Natural killer cell treated with Interleukin-12 subunit alpha and Interleukin-12 subunit beta and Interleukin-15 and Interleukin-18, amount 100 ng/mL, for 72 hours (primary cell): ENCODE data around the gene MYRIP. TPM values are rescaled to one million over a fixed set of nuclear protein-coding genes. Genes with fewer than 3 reads are reported as not detected.

Experiments used
- ATAC-seq, 2 donors: fragments of 150-1000 bp; cut with Tn5 transposase in 1 of 2; sonication (Bioruptor Pico), chemical (Tn5 transposase) in 1 of 2; 2 replicates each; pipeline ENCODE4 v1.10.0; 2021
- DNase-seq: peaks from one replicate; pipeline ENCODE4 v3.0.0; 2022; ENCODE audit warnings: low spot score
- H3K27ac Mint-ChIP-seq, 2 donors: 1 replicate in 1 of 2; 2 replicates in 1 of 2; pipeline ENCODE4 v1.8.0; 2022; ENCODE audit warnings: mixed read lengths in 2 of 2, mild to moderate bottlenecking in 1 of 2, moderate library complexity in 1 of 2
- H3K27me3 Mint-ChIP-seq, 2 donors: 1 replicate in 1 of 2; 2 replicates in 1 of 2; pipeline ENCODE4 v1.8.0; 2022; ENCODE audit warnings: mixed read lengths in 2 of 2
- H3K36me3 Mint-ChIP-seq: one replicate; pipeline ENCODE4 v1.8.0; 2022; ENCODE audit warnings: mixed read lengths
- H3K4me1 Mint-ChIP-seq, 2 donors: 1 replicate in 1 of 2; 2 replicates in 1 of 2; pipeline ENCODE4 v1.8.0; 2022; ENCODE audit warnings: low read depth in 2 of 2, mixed read lengths in 2 of 2, mild to moderate bottlenecking in 1 of 2
- H3K4me3 Mint-ChIP-seq: one replicate; pipeline ENCODE4 v1.8.0; 2022; ENCODE audit warnings: mixed read lengths
- H3K9me3 Mint-ChIP-seq: 2 replicates; pipeline ENCODE4 v1.8.0; 2022; ENCODE audit warnings: mixed read lengths
- total RNA-seq, 2 donors: library from RNA; stranded (reverse); gene quantifications; one replicate each; pipeline ENCODE4 v1.2.3, GENCODE V29; 2022

Gene MYRIP
- total RNA-seq, 2 donors from 2014 or later = not detected

DNA sequence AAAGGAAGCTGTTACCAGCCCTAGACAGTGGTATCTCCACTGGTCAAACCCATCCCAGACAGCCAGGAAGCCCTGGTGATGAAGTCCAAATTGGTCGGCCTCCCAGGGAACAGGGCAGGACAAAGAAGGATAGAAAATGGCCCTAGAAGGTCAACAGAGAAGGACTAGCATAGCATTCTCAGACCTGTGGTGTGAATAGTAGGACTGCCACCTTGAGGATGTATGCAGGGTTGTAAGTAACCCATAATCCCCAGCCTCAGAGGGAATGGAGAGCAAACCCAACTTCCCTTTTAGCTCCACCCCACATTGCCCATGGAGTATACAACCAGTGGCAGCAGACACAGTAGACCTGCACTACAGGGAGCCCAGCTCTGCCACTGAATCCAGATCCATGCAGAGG lies 431.5 kb downstream of the MYRIP start:
- Mint-ChIP-seq H3K9me3 (no peaks in the 10 kb centered on the region), H3K27ac (no peak overlapping the region), H3K36me3 (no peaks in the 10 kb centered on the region), H3K27me3 (no peaks in the 10 kb centered on the region), H3K4me1 (peaks cover 12 to 16% of the 10 kb centered on the region in 2 donors), H3K4me3 (no peak overlapping the region)
- DNase-seq = no peak
- ATAC-seq = no peak

DNA sequence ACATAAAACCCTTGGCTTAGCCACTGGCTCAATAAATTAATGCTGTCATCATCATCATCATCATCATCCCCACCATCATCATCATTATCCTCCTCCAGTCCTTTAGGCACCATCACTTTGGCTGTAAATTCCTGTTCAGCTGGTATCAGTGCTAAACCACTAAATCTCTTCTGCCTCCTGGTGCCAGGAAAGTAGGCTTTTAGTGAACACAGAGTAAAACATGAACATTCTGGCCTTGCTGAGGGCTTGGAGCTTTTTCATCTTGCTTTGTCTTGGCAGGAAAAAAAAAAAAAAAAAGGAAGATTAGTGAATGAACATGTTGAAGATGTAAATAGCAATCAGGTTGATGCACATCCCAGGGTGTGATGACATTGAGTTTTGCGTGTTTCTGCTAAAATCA lies 432.8 kb downstream of the MYRIP start:
- Mint-ChIP-seq H3K4me1 (peaks cover 12 to 13% of the 10 kb centered on the region in 2 donors), H3K27me3 (no peaks in the 10 kb centered on the region), H3K4me3 (no peak overlapping the region), H3K9me3 (no peaks in the 10 kb centered on the region), H3K27ac (no peak overlapping the region), H3K36me3 (no peaks in the 10 kb centered on the region)
- DNase-seq (no peak), ATAC-seq (no peak)

DNA sequence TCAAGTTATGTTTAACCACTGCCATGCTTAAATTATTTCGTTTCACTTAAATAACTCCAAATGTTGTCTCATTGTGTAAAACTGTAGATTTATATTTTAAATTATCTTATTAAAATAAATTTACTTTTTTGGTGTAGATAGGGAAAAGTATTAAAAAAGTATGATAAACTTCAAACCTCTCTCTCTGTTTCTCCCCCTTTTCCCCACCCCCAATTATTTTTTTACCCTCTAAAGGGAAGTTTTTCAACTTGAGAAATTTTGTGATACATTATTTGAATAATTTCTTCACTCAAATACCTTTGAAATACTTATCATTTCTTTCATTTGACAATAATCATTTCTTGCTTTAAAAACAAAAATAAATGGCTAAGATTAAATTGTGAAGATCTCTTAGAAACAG lies 433.2 kb downstream of the MYRIP start:
- no peaks in the 10 kb centered on the region for H3K27me3 Mint-ChIP-seq
- no peak for ATAC-seq
- no peaks in the 10 kb centered on the region for H3K36me3 Mint-ChIP-seq
- no peak overlapping the region for H3K4me3 Mint-ChIP-seq
- DNase-seq = no peak
- no peaks in the 10 kb centered on the region for H3K9me3 Mint-ChIP-seq
- peaks cover 12 to 13% of the 10 kb centered on the region in 2 donors for H3K4me1 Mint-ChIP-seq
- H3K27ac Mint-ChIP-seq = no peak overlapping the region

DNA sequence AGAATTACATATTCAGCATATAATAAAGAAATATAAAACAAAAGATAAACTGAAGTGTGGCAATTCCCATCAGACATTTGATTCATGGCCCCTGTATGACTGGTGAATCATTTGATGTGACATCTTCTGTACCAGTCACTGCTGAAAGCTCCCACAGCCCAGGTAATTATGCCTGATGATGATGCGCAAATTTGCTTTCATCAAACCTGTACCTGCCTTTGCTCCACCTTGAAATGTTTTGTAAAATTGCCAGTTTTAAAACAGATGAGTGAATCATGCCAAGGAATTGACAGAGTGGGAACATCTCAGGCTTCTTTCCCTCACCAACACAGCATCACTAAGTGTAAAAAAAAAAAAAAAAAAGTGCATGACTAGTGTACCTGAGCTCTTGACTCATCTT lies 433.6 kb downstream of the MYRIP start:
- Mint-ChIP-seq H3K9me3 (no peaks in the 10 kb centered on the region), H3K36me3 (no peaks in the 10 kb centered on the region), H3K4me3 (no peak overlapping the region), H3K27me3 (no peaks in the 10 kb centered on the region), H3K27ac (no peak overlapping the region), H3K4me1 (peaks cover 12 to 13% of the 10 kb centered on the region in 2 donors)
- no peak for DNase-seq
- no peak for ATAC-seq

DNA sequence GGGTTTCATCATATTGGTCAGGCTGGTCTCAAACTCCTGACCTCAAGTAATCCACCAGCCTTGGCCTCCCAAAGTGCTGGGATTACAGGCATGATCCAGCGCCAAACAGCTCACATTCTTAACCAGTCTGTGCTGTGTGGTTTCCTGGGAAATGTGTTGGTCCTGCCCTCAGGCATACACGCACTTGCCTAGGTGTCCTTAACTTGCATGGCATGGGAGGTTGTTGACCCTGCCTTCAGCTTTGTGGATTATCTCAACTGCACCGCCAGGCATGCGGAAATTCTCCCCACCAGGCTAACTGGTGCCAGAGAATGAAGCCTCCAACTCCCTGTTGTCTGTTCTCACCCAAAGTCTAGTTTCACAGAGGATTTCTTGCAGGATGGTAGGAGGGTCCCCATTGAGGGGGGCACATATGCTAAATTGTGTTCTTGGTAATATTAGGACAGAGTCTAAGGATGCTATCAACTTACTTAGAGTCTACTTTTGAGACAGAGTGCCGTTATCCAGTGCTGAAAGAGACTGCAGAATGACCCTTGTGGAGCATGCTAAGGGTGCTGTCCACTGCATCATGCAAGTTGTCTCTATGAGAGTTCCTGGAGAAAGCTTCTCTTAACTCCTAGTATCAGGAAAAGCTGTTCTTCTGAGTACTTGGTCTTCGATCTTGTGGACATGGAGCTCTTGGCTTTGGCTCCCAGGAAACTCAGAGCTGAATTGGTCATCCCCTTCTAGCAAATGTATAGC lies 438.5 kb downstream of the MYRIP start:
- Mint-ChIP-seq H3K27me3 (no peaks in the 10 kb centered on the region), H3K36me3 (no peaks in the 10 kb centered on the region), H3K4me3 (no peak overlapping the region), H3K9me3 (no peaks in the 10 kb centered on the region), H3K4me1 (peaks cover 9 to 12% of the 10 kb centered on the region in 2 donors), H3K27ac (no peak overlapping the region)
- DNase-seq (no peak), ATAC-seq (no peak)

DNA sequence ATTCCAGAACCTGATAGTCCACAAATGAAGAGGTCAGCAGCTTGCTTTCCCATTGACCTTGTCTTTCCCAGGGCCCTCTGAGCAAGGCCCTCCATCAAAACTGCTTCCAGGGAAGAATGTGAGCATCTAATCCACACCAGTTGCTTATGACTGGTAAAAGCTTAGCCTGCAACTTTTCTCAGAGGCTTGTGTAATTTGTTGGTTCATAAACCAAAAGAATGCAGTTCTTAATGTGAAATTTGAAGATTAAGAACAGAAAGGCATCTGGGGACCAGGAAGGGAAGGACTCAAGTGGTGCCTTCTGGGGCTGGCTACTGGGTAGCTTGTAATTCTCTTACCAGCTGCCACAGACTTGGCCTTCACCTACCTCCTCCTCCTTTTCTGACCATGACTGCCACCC lies 439.2 kb downstream of the MYRIP start:
- H3K36me3 Mint-ChIP-seq = no peaks in the 10 kb centered on the region
- no peaks in the 10 kb centered on the region for H3K27me3 Mint-ChIP-seq
- DNase-seq = no peak
- no peaks in the 10 kb centered on the region for H3K9me3 Mint-ChIP-seq
- H3K27ac Mint-ChIP-seq = no peak overlapping the region
- no peak overlapping the region for H3K4me3 Mint-ChIP-seq
- H3K4me1 Mint-ChIP-seq = peaks cover 9 to 12% of the 10 kb centered on the region in 2 donors
- no peak for ATAC-seq

DNA sequence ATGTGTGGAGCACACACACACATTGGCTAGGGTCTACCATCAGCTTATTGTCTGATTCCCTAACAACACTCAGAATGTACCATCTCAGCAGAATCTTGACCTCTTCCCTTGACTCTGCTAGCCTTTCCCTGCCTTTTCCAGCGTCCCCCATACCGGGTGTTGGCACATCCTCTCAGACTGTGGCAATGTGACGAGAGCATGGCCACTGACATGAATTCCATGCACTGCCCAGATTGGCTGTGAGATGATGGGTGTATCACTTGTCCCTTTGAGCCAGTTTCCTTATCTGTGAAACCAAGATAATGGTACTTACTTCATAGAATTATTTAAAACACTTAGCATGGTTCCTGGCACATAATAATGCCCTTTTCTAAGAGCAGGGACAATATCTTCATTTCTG lies 439.8 kb downstream of the MYRIP start:
- no peak overlapping the region for H3K4me3 Mint-ChIP-seq
- H3K9me3 Mint-ChIP-seq = no peaks in the 10 kb centered on the region
- ATAC-seq = no peak
- H3K27me3 Mint-ChIP-seq = no peaks in the 10 kb centered on the region
- no peak for DNase-seq
- H3K27ac Mint-ChIP-seq = no peak overlapping the region
- H3K4me1 Mint-ChIP-seq = peaks cover 5 to 7% of the 10 kb centered on the region in 2 donors
- H3K36me3 Mint-ChIP-seq = no peaks in the 10 kb centered on the region

DNA sequence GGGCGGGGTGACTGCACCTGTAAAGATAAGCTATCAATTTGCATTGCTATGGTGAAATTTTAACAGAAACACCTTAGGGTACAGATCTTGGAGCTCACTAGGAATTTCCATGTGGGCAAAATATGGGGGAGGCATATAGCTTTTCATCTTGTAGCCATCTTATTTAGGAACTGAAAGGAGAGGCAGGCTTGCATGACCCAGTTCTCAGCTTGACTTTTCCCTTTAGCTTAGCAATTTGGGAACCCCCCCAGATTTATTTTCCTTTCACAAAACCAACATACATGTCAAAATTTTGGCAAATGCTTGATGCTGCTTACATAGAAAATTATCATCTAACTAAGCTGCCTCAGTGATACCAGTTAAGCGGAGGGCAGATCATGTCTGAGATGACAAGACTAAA lies 445.1 kb downstream of the MYRIP start:
- no peak for ATAC-seq
- Mint-ChIP-seq H3K27me3 (peaks cover 0 to 6% of the 10 kb centered on the region in 2 donors), H3K36me3 (no peaks in the 10 kb centered on the region), H3K4me3 (no peak overlapping the region), H3K4me1 (no peaks in the 10 kb centered on the region), H3K9me3 (no peaks in the 10 kb centered on the region), H3K27ac (no peak overlapping the region)
- DNase-seq = no peak

DNA sequence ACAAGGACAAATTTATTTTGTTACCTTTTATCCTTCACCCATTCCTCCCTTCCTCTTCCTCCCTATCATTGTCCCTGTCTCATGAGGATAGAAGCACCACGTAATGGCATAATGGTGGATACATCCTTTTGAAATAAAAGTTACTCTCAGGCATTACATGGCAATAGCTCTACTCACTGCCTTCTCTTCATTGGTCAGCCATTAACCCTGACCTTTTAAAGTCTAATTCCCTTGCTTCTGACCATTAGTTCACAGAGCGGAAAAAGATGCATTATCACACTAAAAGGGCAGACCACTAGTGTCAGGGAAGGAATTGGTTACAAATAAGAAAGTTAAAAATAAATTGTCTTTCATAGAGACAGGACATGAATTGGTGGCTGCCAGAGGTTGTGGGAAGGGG lies 445.5 kb downstream of the MYRIP start:
- H3K9me3 Mint-ChIP-seq = no peaks in the 10 kb centered on the region
- H3K36me3 Mint-ChIP-seq = no peaks in the 10 kb centered on the region
- ATAC-seq = no peak
- H3K4me1 Mint-ChIP-seq = no peaks in the 10 kb centered on the region
- H3K27ac Mint-ChIP-seq = no peak overlapping the region
- peaks cover 0 to 6% of the 10 kb centered on the region in 2 donors for H3K27me3 Mint-ChIP-seq
- no peak overlapping the region for H3K4me3 Mint-ChIP-seq
- DNase-seq = no peak

DNA sequence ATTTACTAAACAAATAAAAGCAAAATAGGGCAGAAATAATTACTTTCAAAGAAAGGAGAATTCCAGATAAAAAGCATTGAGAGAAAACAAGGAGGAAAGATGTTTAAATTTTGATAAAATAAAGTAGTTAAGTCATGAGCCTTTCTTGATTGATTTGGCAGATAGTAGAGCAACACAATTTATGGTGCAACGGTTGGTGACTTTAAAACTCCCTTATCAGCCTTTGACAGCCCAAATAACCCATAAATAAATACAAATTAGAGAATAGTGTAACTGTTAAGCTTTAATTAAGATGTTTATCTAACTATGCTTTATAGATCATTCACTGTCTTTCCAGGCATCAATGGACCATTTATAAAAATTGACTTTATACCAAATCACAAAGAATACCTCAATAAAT lies 446.1 kb downstream of the MYRIP start:
- H3K9me3 Mint-ChIP-seq = no peaks in the 10 kb centered on the region
- H3K4me1 Mint-ChIP-seq = no peaks in the 10 kb centered on the region
- H3K36me3 Mint-ChIP-seq = no peaks in the 10 kb centered on the region
- ATAC-seq (no peak), DNase-seq (no peak)
- H3K27me3 Mint-ChIP-seq = peaks cover 0 to 6% of the 10 kb centered on the region in 2 donors
- no peak overlapping the region for H3K4me3 Mint-ChIP-seq
- H3K27ac Mint-ChIP-seq = no peak overlapping the region

DNA sequence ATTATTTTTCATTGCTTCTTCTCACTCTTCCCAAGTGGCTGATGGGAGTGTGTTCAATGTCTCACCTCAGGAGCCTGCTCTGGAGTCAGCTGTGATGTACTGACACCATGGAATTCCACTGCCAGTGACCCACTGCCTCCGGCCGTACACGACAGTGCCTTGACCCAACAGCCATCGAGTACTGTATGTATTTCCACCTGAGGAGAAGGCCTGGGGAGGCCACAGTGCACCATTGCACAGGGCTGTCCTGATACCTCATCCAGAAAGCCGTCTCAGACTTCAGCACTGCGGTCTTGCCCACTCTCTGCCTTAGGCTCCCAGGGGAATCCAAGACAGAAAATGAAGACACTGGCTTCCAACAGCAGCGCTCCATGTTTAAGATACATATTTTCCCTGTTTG lies 448.7 kb downstream of the MYRIP start:
- Mint-ChIP-seq H3K27me3 (peaks cover 0 to 6% of the 10 kb centered on the region in 2 donors), H3K4me1 (no peaks in the 10 kb centered on the region), H3K4me3 (no peak overlapping the region), H3K36me3 (no peaks in the 10 kb centered on the region), H3K27ac (no peak overlapping the region), H3K9me3 (no peaks in the 10 kb centered on the region)
- DNase-seq (no peak), ATAC-seq (no peak)

DNA sequence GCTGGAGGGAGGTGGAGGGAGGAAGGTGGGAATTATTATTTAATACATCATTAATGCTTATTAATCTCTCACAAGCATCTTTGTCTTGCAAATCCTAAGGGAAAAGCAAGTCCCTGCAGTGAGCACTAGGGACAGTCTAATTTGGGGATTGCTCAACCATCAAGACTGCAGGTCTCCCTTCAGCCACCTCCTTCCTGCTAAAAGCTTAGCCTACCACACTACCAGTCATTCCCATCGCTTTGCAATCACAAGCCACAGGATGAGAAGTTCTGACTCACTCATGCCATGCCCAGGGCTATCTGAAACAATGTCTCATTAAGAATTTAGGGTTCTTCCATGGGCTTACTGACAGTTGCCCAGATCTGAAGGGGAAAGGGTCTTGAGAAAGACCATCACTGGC lies 449.1 kb downstream of the MYRIP start:
- Mint-ChIP-seq H3K4me1 (no peaks in the 10 kb centered on the region), H3K4me3 (no peak overlapping the region), H3K27ac (no peak overlapping the region), H3K9me3 (no peaks in the 10 kb centered on the region), H3K36me3 (no peaks in the 10 kb centered on the region), H3K27me3 (peaks cover 0 to 6% of the 10 kb centered on the region in 2 donors)
- no peak for DNase-seq
- no peak for ATAC-seq

DNA sequence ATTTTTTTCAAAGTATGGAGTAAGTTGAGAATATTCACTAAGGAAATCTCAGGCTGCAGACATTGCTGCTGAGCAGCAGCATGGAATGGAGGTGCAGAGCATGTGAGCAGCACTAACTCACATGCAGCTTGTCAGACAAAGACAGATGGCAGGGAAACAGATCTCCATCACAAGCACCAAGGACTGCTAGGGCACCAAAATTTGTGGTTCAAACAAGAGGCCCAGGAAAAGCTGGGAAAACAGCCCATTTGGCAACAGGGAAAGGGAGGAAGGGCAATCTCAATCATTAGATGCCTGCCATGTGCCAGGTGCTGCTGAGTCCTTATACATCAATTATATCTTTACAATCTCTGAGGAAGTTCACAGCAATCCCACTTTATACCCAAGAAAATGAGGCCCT lies 452.9 kb downstream of the MYRIP start:
- ATAC-seq = no peak
- no peak for DNase-seq
- no peaks in the 10 kb centered on the region for H3K9me3 Mint-ChIP-seq
- H3K27ac Mint-ChIP-seq = no peak overlapping the region
- no peak overlapping the region for H3K4me3 Mint-ChIP-seq
- no peaks in the 10 kb centered on the region for H3K36me3 Mint-ChIP-seq
- no peaks in the 10 kb centered on the region for H3K27me3 Mint-ChIP-seq
- H3K4me1 Mint-ChIP-seq = no peaks in the 10 kb centered on the region

DNA sequence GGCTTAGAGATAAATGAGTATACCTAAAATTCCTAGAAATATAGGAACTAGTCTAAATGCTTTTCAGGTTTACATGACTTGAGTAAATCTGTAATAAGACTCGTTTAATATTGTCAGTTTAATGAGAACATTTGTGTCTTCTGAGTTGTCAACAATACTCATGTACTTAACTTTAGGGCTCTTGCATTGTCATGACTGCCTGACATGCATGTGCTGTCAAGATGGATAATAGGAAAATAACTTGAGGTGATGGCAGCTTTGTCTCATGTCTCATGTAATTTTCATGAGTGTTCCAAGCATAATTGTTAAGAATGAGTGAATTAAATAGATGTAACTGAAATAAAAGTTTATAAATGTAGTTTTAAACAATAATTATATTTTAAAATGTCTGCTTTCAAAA lies 455.0 kb downstream of the MYRIP start:
- H3K4me1 Mint-ChIP-seq = no peaks in the 10 kb centered on the region
- no peak overlapping the region for H3K27ac Mint-ChIP-seq
- no peaks in the 10 kb centered on the region for H3K36me3 Mint-ChIP-seq
- no peaks in the 10 kb centered on the region for H3K9me3 Mint-ChIP-seq
- DNase-seq (no peak), ATAC-seq (no peak)
- H3K4me3 Mint-ChIP-seq = no peak overlapping the region
- no peaks in the 10 kb centered on the region for H3K27me3 Mint-ChIP-seq

DNA sequence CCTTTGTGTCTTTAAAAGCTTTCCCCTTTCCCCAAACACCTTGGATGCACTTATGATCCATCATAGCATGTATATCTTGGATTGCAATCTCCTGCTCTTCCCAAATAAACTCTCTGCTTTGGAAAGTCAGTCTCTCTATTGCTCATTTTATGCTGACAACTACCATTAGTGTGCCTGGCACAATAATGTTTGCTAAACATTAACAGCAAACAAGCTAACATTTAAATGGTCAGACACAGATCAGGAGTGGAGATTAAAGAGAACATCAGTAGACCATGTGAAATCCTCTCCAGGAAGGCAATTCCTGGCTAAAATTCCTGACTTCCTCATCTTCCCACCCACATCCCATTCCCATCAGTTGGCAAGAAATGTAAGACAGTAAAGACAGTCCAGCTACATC lies 455.8 kb downstream of the MYRIP start:
- Mint-ChIP-seq H3K4me3 (no peak overlapping the region), H3K4me1 (no peaks in the 10 kb centered on the region), H3K9me3 (no peaks in the 10 kb centered on the region), H3K36me3 (no peaks in the 10 kb centered on the region), H3K27me3 (no peaks in the 10 kb centered on the region), H3K27ac (no peak overlapping the region)
- DNase-seq (no peak), ATAC-seq (no peak)
